PFSK-1 (cell line): ENCODE results near the gene ADCY7.

ENCODE experiments used
- FOXP2 ChIP-seq: optimal IDR thresholded peaks from 2 replicates; pipeline ENCODE3; 2011; ENCODE audit warnings: borderline replicate concordance, control low read depth, inconsistent platforms; ENCODE audit not compliant: insufficient read depth; ENCODE audit errors: extremely low read length, extremely low read depth
- POLR2AphosphoS5 ChIP-seq: IDR thresholded peaks from 2 replicates; pipeline ENCODE4 v1.6.1; 2012; ENCODE audit warnings: low read depth, mild to moderate bottlenecking, control low read depth, low read length, moderate library complexity
- REST ChIP-seq, 2 experiments: IDR thresholded peaks; 2 replicates each; pipeline versions ENCODE4 v1.6.1 to v1.8.0; 2011 to 2012; ENCODE audit warnings: low read depth in 2 of 2, low read length in 2 of 2, control low read depth in 1 of 2, inconsistent platforms in 1 of 2, mild to moderate bottlenecking in 1 of 2, moderate library complexity in 1 of 2; ENCODE audit not compliant: insufficient read depth in 1 of 2
- SIN3A ChIP-seq: IDR thresholded peaks from 2 replicates; pipeline ENCODE4 v1.6.1; 2012; ENCODE audit warnings: mild to moderate bottlenecking, low read length, moderate library complexity, borderline replicate concordance; ENCODE audit not compliant: insufficient read depth
- TAF1 ChIP-seq: IDR thresholded peaks from 2 replicates; pipeline ENCODE4 v1.6.1; 2012; ENCODE audit warnings: low read length, control low read depth, borderline replicate concordance; ENCODE audit not compliant: insufficient read depth

ADCY7 gene

GRCh38 chr16:50292566-50292948 is 26.2 kb downstream of the ADCY7 start:
- TF ChIP-seq SIN3A (no peak), FOXP2 (no peak), REST (IDR thresholded peaks at IDR 0.05; ENCODE audit: insufficient read depth in 1 of 2, low read depth in 2 of 2, low read length in 2 of 2) (no peak)

DNA sequence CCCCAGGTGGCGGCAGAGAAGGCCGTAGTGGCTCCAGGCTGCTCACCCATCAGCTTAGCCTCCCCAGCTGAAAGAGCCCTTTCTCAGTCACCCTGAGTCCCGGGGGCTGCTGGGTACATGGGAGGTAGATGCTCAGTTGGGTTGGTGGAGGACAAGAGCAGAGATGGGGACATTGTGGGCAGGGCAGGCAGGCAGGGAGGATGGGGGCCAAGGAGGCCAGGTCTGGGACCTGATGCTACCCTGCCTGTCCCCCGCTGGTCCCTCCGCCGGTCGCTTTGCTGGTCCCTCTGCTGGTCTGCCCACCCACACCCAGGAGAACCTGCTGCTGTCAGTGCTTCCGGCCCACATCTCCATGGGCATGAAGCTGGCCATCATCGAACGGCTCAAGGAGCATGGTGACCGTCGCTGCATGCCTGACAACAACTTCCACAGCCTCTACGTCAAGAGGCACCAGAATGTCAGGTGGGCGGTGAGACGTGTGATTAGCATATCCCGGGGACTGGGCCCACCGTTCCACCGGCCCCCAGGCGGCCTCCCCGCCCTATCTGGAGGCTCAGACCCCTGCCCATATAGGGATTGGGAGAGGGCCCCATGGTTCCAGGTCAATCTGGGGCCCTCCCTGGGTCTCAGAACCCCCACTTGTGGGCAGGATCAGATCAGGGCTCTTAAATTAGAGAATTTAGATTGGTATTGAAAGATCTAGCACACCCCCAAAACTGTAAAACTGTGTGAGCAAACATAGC is 26.9 kb downstream of the ADCY7 start:
- TF ChIP-seq REST (IDR thresholded peaks at IDR 0.05; ENCODE audit: insufficient read depth in 1 of 2, low read depth in 2 of 2, low read length in 2 of 2) (no peak), POLR2AphosphoS5 (no peak), SIN3A (no peak), FOXP2 (no peak), TAF1 (no peak)

DNA sequence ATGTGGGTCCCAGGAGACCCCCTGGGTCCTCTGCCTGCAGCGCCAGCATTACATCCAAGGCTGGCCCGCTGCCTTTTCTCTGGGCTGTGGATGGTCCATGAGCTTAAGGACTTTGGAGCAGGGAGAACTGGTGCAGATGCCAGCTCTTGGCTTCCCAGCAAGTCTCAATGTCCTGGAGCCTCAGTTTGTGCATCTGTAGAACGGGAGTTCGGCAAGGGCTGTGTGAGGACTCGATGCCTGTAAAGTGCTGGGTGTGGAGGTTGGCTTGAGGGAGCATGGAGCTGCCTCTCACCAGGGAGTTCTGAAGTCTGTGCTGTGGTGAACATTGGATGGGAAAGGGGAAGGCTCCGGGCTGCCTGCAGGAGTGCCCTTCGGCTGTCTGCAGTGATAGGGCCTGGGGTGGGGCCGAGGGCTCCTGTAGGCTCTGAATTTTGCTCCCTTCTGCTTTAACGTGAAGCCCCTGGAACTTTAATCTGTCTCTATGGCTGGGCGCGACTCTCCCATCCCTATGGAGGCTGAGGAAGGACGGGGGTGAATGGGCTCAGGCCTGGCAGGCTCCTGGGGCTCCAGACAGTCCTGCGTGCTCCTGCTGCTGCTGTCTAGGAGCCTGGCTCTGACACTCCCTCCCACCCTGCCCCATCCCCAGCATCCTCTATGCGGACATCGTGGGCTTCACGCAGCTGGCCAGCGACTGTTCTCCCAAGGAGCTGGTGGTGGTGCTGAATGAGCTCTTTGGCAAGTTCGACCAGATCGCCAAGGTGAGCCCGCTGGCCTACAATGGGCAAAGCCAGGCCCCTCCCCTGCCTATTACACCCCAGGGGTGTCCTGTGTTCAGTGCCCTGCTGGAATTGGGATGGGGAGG is 27.9 kb downstream of the ADCY7 start:
- TF ChIP-seq SIN3A: no peak
- TF ChIP-seq FOXP2: no peak
- TF ChIP-seq REST (IDR thresholded peaks at IDR 0.05; ENCODE audit: insufficient read depth in 1 of 2, low read depth in 2 of 2, low read length in 2 of 2): no peak
- TF ChIP-seq POLR2AphosphoS5: no peak
- TF ChIP-seq TAF1: no peak

DNA sequence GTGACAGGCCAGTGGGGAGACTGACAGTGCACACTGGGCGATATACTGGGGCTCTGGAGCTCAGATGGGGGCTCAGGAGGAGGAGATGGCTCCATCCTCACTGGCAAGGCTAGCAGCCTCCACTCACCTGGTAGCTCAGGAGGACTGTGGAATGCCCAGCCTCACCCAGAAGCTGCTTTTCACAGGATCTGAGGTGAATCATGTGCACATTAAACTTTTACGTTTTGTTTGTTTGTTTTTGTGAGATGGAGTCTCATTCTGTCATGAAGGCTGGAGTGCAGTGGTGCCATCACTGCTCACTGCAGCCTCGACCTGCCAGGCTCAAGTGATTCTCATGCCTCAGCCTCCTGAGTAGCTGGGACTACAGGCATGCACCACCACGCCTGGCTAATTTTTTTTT is 28.6 kb downstream of the ADCY7 start:
- TF ChIP-seq REST (IDR thresholded peaks at IDR 0.05; ENCODE audit: insufficient read depth in 1 of 2, low read depth in 2 of 2, low read length in 2 of 2) (no peak), TAF1 (no peak), FOXP2 (no peak), SIN3A (no peak), POLR2AphosphoS5 (no peak)
